ENCODE results near the gene MUC5AC.
"Not testable (repeated sequence)": the region's sequence is repeated elsewhere in the genome, so short reads cannot be mapped to it uniquely, and the experiment has no call there.

The MUC5AC gene

DNA sequence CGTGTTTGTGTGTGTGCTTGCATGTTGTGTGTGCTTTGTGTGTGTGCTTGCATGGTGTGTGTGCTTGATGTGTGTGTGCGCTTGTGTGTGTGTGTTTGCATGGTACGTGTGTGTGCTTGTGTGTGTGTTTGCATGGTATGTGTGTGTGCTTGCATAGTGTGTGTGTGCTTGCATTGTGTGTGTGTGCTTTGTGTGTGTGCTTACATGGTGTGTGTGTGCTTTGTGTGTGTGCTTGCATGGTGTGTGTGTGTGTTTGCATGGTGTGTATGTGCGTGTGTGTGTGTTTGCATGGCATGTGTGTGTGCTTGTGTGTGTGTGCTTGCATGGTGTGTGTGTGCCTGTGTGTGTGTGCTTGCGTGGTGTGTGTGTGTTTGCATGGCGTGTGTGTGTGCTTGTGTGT lies 10.0 kb upstream of the MUC5AC start:
- DNase-seq (ENCODE audit: low spot score) = no peak

DNA sequence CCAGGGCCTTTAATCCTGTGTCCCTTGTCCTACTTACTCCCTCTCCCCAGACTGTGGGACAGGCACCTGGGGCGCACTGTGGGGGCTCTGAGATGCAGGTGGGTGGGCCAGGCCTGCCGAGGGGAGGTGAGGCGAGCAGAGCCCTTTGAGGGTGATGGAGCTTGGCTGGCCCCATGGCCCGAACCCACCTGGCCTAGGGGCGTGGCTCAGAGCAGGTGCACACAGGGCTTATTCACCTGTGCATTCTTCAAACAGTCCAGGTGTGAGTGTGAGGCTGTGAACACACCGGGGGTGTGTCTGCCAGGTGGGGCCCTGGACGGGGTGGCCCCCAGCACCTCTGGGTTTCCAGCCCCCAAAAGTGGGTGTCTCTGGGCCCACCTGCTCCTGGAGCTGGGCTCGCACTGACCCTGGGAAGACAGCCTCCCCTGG lies 9.0 kb upstream of the MUC5AC start:
- no peak for DNase-seq (ENCODE audit: low spot score)

DNA sequence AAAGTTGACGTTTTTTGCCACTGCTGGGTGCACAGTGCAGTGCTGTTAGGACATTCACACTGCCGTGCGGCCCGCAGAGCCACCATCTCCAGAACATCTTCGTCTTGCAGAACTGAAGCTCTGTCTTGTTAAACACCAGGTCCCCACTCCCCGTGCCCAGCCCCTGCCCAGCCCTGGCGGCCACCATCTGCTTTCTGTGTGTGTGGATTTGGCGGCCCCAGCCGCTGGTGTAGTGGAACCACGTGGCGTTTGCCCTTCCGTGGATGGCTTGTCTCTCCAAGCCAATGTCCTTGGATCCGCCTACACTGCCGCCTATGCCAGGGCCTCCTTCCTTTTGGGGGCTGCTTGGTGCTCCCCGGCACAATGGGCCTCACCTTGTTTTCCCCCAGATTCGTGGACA lies 8.2 kb upstream of the MUC5AC start:
- no peak for DNase-seq (ENCODE audit: low spot score)

DNA sequence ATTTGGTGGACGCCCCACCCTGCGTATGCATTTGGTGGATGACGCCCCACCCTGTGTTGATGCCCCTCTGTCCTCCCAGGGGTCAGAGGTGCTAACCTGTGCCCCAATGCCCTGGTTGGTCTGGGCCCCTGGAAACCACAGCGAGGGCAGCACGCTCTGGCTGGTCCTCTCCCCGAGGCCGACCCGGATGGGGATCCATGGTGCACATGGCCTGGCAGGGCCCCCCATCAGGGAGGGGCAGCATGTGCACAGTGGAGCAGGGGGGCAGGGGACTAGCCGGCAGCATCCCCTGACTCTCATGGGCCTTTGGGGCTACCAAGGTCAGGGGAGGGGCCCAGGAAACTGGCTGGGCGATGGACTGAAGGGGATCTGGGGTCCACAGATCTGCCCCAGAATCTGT lies 7.6 kb upstream of the MUC5AC start:
- no peak for DNase-seq (ENCODE audit: low spot score)

DNA sequence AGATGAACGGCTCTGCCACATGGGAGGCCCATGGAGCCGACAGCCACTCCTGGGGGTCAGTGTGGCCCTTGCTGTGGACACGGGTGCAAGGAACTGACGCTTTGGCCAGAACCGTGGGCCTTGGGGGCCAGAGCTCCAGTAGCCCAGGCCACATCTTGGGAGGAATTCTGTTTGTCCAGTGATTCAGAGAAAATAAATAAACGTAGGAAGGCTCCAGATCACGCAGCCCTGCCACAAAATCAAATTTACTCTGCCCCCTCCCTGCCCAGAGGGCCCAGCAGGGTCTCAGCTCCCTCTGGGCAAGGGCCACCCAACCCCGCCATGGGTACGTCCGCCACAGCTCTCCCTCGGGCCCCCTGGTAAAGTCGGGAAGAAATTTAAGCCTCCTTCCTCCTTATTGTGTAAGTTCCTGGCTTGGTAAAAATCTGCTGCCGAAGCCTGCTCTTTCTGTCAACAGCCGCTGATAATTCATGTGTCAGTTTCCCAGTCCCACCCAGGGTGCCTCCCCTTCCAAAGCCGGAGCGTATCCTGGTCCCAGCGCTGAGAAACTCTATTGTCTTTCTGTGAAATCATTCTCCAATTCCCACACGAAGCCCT lies 6.9 kb upstream of the MUC5AC start:
- no peak for DNase-seq (ENCODE audit: low spot score)

DNA sequence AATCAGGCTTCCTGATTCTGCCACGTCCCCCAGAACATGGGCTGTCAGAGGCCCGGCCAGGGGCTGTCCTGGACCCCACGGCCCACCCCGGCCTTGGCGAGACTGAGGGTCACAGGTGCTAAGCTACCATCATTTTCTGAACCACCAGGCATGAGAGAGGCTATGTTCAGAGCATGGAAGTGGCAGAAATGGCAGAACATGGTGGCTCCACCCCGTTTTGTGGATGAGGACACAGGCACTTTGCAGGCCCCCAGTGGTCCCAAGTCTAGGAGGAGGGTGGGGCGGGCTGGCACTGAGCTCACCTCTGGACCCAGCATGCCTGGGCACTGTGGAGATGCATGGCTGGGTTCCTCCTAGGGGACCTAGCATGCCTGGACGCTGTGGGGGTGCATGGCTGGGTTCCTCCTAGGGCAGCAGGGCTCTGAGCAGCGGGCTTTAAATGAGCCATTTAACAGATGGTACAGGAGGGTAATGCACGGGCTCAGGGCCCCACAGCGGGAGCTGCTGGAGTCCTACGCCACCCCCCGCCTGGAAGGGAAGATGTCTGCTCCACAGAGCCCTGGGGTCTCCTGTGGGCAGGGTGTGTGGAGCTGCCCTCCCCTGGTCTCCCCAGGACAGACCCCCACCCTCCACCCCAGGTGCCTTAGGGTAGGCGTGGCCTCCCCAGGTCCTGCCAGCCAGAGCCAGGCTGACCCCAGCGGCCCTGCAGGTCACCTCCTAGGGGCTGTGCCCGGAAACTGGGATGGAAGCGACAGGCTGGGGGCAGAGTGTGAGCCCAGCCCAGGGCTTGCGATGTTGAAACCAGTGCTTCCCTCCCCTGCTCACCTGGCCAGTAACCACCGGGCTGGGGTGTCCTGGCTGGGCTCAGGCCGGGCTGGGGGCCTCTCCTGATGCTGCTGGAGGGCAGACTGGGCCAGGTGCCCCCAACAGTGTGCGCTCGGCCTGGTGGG lies 6.1 kb upstream of the MUC5AC start:
- no peak for DNase-seq (ENCODE audit: low spot score)

DNA sequence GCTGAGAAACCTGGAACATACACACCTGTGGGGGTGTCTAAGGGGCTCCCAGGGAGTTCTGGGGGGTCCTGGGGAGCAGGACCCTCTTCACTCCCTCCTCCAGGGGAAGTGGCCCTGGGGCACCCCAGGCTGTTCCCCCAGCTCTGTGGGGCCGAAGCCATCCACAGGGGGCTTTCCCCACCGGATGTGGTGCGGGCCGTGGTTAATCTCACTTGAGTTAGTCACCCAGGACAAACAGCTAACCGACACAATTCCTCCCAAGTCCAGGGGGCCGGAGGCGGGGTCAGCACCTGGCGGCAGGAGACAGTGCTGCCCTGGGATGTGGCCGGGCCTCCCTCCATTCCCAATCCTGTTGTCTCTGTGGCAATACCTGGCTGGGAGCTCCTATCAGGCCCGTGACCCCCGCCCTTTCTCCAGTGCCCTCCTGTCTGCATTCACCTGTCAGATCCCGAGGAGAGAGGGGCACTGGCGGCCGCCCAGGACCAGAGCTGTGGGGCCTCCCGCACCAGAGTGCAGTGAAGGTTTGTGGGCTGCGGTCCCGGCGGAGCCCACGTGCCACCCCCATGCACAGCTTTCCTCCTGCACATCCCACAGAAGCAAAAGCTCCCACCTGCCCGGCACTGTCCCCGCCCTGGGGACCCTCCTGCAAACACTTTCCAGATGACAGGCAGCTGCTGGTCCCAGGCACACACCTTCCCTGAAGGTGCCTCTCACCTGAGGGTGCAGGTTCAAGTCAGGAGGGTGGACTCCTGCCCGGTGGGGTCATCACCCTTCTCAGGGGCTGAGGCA lies 5.2 kb upstream of the MUC5AC start:
- DNase-seq (ENCODE audit: low spot score) = no peak

DNA sequence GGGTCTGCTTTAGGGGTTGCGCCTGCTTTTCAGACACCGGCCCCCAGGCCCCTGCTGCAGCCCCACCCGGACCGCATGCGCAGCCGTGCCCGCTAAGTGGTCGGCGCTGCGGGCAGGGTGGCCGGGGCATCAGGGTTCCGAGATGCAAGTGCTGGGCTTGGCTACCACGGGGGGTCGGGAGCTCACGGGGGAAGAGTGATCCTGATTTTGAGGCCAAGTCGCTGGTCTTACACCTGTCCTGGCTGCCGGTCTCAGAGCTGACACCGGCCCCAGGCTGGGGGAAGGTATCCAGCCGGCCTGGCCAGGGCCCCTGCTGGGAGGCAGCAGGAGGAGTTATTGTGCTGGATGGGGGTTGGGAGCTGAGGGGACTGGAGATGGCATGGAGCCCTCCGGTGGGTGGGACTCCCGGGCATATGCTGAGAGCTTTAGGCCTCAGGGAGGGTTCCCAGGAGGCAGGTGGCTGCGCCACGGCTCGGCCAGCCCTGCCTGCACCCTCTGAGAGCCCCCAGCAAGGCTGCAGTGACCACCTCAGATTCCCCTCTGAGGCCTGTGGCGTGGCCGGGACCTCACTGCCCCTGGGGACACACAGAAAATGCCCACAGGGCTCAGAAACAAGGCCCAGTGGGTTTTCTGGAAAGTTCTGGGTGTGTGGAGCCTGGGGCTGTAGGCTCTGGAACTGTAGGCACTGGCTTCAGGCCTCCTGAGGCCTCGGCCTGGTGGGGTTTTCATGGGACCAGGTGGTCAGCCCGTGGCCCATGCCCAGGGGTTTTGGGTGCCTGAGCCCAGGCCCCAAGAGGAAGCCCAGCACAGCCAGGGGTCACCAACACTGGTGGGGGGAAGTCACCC lies 4.4 kb upstream of the MUC5AC start:
- DNase-seq (ENCODE audit: low spot score) = no peak

DNA sequence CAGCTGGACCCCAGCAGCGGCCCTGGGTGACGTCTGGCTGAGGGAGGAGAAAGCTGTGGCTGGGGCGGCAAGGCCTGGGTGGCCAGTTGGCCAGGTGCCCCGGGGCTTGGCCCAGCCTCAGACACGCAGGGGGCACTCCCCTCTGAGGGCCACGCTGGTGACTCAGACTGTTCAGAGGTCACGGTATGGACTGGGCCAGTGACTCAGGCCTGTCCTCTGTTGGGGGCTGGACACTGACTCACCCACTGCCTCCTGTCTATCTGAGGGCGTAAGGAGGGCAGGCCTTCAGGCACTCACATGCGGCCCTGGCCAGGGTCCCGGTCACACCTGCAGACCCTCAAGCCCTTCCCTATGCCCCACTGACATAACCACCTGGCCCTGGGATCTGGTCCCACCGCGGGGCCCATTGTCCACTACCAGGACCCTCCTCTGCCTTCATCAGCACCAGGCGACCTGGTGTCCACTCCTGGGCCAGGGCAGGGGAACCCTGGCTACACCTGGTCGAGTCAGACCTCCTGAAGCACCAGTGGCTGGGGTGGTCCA lies 3.7 kb upstream of the MUC5AC start:
- DNase-seq (ENCODE audit: low spot score) = peak; percentile 71

DNA sequence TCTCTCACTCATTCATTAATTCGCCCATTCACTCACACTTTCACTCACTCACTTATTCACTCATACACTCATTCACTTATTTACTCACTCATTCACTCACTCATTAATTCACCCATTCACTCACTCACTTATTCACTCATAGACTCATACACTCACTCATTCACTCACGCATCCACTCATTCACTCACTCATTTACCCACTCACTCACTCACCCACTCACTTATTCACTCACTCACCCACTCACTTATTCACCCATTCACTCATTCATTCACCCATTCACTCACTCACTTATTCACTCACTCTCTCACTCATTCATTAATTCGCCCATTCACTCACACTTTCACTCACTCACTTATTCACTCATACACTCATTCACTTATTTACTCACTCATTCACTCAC lies 3.1 kb upstream of the MUC5AC start:
- DNase-seq (ENCODE audit: low spot score) = not testable (repeated sequence)

DNA sequence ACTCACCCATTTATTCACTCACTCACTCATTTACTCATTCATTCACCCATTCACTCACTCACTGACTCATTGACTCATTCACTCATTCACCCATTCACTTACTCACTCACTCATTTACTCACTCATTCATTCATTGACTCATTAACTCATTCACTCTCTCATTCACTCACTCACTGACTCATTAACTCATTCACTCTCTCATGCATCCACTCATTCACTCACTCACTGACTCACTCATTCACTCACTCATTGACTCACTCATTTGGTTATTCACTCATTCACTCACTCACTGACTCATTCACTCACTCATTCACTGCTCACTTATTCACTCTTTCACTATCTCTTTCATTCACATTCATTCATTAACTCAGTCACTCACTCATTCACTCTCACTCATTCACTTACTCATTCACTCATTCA lies 2.5 kb upstream of the MUC5AC start:
- peak; percentile 38 for DNase-seq (ENCODE audit: low spot score)

DNA sequence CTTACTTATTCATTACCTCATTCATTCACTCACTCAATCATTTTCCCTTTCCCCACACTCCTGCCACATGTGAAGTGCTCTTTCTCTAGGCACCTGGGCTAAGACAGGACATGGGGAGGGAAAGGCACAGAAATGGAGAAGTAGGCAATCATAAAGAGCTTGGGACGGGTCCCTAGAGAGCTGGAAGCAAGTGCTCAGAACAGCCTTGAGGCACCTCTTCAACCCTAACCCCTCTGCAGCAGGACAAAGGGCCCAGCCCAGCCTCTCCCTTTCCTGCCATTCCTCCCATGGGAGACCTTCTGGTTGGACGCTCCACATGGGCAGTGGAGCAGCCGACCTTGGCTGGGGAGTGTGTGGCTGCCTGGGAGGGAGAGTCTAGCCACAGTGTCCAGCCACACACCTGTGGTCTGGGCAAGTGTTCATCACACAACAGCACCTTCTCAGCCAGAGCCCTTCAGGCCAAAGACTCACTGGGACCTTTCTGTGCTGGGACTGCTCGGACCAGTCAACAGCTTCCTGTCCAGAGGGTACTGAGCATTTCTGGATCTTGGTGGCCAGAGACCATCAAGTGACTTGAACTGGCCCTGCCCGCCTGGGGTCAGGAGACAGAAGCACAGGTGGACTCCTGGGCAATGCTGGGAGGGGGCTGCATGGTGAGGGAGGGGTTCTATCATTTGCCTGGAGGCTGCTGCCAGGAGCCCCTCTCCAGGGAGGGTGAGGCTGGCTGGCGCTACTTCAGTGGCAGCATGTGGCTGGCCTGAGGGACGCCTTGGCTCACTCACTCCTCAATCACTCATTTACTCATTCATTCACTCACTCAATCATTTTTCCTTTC lies 1.0 kb upstream of the MUC5AC start:
- no peak for DNase-seq (ENCODE audit: low spot score)

DNA sequence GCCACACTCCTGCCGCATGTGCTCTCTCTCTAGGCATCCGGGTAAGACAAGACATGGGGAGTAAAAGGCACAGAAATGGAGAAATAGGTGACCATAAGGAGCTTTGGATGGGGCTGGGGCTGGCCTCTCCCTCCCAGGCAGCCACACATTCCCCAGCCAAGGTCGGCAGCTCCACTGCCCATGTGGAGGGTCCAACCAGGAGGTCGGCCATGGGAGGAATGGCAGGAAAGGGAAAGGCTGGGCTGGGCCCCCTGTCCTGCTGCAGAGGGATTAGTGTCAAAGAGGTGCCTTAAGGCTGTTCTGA lies 460 bp upstream of the MUC5AC start:
- no peak for DNase-seq (ENCODE audit: low spot score)

DNA sequence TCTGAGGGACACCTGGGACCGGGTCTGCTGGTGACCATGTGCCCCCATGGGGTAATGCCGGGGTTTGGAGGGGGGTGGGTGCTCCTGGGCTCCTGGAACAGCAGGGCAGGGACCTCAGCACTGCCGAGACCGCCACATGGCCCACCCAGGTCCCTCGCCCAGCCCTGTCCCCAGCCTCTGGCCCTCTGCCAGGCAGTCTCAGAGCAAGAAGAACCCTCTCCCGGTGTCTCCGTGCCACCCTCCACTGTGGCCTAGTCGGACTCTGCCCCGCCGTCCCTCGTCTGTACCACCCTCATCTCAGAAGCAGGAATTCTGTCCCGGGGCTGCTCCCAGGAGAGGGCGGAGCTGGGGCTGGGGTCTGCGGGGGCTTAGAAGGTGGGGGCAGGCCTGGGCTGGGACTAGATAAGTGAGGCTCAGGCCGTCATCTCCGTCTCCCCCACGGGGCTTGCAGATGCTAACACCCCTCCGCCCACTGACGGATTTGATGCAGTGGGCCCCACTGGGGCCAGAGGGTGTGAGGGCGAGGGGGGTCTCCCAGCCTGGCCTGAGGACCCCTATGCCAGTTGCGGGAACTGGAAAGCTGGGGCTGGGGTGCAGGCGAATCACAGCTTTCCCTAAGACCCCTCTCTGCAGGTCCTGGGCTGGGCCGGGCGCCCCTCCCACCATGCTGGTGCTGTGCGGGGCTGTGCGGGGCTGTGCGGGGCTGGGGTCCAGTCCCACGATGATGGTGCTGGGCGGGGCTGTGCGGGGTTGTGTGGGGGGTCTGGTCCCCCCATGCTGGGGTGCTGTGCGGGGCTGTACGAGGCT lies 1.1 kb downstream of the MUC5AC start:
- DNase-seq (ENCODE audit: low spot score) = no peak

DNA sequence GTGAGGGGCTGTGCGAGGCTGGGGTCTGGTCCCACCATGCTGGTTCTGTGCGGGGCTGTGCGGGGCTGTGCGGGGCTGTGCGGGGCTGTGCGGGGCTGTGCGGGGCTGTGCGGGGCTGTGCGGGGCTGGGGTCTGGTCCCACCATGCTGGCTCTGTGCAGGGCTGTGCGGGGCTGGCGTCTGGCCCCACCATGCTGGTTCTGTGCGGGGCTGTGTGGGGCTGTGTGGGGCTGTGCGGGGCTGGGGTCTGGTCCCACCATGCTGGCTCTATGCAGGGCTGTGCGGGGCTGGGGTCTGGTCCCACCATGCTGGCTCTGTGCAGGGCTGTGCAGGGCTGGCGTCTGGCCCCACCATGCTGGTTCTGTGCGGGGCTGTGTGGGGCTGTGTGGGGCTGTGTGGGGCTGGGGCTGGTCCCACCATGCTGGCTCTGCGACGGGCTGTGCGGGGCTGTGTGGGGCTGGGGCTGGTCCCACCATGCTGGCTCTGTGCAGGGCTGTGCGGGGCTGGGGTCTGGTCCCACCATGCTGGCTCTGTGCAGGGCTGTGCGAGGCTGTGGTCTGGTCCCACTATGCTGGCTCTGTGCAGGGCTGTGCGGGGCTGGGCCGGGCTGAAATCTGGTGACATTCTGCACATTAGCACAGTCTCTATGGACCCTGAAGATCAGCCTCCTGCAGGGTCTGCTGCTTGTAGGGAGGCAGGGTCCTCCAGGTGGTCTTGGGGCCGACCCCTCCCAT lies 1.9 kb downstream of the MUC5AC start:
- DNase-seq (ENCODE audit: low spot score) = not testable (repeated sequence)

DNA sequence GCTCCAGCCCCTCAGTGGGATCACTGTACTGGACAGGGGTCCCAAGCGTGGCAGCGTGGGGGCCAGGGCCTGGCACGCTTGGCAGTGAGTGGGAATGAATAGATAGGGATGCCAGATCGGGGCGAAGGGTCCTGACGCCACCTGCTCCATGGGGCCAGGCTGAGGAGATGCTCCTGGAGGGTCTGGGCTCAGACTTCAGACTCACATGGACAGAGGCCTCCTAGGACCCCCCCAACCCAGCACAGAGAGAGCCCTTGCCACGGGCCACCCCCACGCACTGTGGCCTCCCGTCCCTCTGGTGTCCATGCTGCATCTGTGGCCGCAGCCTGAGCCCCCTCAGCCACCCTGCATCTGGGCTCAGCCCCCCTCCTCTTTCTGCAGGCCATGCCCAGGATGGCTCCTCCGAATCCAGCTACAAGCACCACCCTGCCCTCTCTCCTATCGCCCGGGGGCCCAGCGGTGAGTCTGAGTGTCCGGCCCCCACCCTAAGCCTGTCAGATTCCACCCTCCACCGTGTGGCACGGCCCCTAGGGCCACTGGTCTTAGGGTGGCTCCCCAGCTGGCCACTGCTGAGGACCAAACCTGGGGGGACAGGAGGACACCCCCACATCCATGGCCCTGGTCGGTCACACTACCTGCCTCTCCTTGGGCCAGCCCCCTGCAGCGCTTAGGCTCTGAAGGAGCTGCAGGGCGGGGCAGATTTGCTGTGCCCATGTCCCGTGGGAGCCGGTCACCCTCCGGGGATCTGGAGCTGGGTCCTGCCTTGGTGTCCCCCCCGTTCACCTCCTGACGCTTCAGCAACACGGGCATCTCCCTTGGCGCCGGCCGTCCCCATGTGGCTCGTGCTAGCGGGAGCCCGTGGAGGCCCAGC lies 2.7 kb downstream of the MUC5AC start:
- DNase-seq (ENCODE audit: low spot score) = no peak

DNA sequence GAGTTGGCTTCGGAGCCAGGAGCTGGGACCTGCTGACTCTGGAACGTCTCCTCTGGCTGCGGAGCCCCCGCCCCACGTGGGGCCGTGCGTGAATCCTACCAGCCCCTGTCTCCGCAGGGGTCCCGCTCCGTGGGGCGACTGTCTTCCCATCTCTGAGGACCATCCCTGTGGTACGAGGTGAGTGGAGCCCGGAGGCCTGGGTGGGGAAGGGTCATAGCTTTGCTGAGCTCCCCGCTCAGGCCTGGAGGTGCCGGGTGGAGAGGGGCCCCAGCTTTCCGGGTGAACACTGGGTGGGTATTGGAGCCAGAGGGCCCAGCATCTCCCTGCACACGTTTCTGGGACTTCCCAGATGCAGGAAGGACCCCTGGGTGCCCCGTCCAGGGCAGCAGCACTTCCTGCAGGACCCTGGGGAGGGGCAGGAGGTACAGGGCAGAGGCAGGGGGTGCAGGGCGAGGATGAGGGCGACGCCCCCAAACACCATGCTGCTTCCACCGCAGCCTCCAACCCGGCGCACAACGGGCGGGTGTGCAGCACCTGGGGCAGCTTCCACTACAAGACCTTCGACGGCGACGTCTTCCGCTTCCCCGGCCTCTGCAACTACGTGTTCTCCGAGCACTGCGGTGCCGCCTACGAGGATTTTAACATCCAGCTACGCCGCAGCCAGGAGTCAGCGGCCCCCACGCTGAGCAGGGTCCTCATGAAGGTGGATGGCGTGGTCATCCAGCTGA lies 3.8 kb downstream of the MUC5AC start:
- no peak for DNase-seq (ENCODE audit: low spot score)

DNA sequence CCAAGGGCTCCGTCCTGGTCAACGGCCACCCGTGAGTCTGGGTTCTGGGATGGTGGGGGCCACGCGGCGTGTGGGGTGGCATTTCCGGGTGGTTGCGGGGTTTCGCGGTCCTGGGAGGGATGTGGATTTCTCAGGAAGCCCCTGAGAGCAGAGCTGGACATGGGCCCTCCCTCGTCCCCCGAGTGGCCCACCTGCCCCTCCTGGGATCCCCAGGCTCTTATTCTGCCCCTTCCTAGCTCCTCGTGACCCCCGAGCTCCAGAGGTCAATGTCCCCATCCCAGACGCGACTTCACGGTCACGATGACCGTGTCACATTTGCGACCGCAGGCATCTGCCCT lies 4.4 kb downstream of the MUC5AC start:
- DNase-seq (ENCODE audit: low spot score) = no peak

Measured in RKO (cell line).